K562 (cell line): ENCODE measurements around the gene SGMS1. TPM values are rescaled to one million over a fixed set of nuclear protein-coding genes. Genes with fewer than 3 reads are reported as not detected.

ENCODE experiments used
- HNRNPL ChIP-seq: fragments of 200-400 bp; formaldehyde crosslinking; IDR thresholded peaks from 2 replicates; pipeline ENCODE4 v1.6.1; 2017; ENCODE audit warnings: low read depth, mild to moderate bottlenecking, low read length
- MTA1 ChIP-seq: fragments of 450-650 bp; IDR thresholded peaks from 2 replicates; pipeline ENCODE4 v1.6.1; 2017; ENCODE audit warnings: borderline replicate concordance
- RCOR1 ChIP-seq, 2 experiments: IDR thresholded peaks; 2 replicates each; pipeline ENCODE4 v1.6.1; 2012; ENCODE audit warnings: low read depth in 2 of 2, low read length in 2 of 2, borderline replicate concordance in 1 of 2, improper control_type of control experiment in 1 of 2
- RFX7 ChIP-seq: fragments of 250-450 bp; sonication (Bioruptor Pico); IDR thresholded peaks from 2 replicates; pipeline ENCODE4 v1.5.1; 2021; ENCODE audit warnings: mild to moderate bottlenecking
- ZBTB40 ChIP-seq, 2 experiments: fragments of 450-650 bp in 1 of 2; sonication (generic) in 1 of 2; formaldehyde crosslinking in 1 of 2; IDR thresholded peaks; 2 replicates each; pipeline versions ENCODE4 v1.7.1 to v1.9.0; 2016 to 2022; ENCODE audit warnings: inconsistent platforms in 1 of 2, mild to moderate bottlenecking in 1 of 2, missing genetic modification reagents in 1 of 2
- ZSCAN32 ChIP-seq: fragments of 450-650 bp; formaldehyde crosslinking; IDR thresholded peaks from 2 replicates; pipeline ENCODE4 v1.4.0; 2020; ENCODE audit warnings: mild to moderate bottlenecking, moderate library complexity
- polyA plus RNA-seq, 8 experiments: library from polyadenylated mRNA; depleted of rRNA in 4 of 8; stranded (reverse) in 5 of 8; unstranded in 3 of 8; fragments of >200 nt; fragmentation: Nextera tagmentation in 2 of 8; fragmentation: Illumina TruSeq in 1 of 8; extraction: Ambion mirVana in 2 of 8; extraction: Trizol in 1 of 8; gene quantifications; 2 replicates each; pipeline versions ENCODE4 v1.2.1 to v1.2.3, GENCODE V29; 2011 to 2014; ENCODE audit warnings: inconsistent platforms in 1 of 8, missing spikeins in 1 of 8
- total RNA-seq, 7 experiments: library from RNA; depleted of rRNA in 6 of 7; stranded (reverse); fragments of >200 nt in 6 of 7; fragmentation: Illumina TruSeq in 2 of 7; extraction: Trizol in 2 of 7; gene quantifications; 2 replicates each; pipeline versions ENCODE4 v1.2.1 to v1.2.3, GENCODE V29; 2011 to 2021; ENCODE audit warnings: low replicate concordance in 1 of 7
- TF ChIP-seq, protein P1 (sequence below): sonication (generic); formaldehyde crosslinking; IDR thresholded peaks from 2 replicates; pipeline ENCODE4 v1.8.0; 2022; ENCODE audit warnings: mild to moderate bottlenecking, missing genetic modification reagents
- TF ChIP-seq, protein P2 (sequence below): fragments of 250-450 bp; sonication (Bioruptor Pico); IDR thresholded peaks from 2 replicates; pipeline ENCODE4 v1.4.0; 2020

The SGMS1 gene
- total and polyA plus RNA-seq, 9 of the 15 experiments (the other 6 are each of a cell fraction or from before 2014, with no cell fraction given) = 22.6 to 232 (median 82.2) TPM

- TF ChIP-seq ZBTB40 (IDR thresholded peaks at IDR 0.05) = no peak
- TF ChIP-seq ZBTB40 (CRISPR knock-in tag; IDR thresholded peaks at IDR 0.05) = no peak
- no peak for TF ChIP-seq MTA1
- no peak for TF ChIP-seq HNRNPL
- TF ChIP-seq ZSCAN32 (CRISPR knock-in tag) = no peak
- no peak for TF ChIP-seq RFX7 (CRISPR knock-in tag)
- TF ChIP-seq, protein P1, sequence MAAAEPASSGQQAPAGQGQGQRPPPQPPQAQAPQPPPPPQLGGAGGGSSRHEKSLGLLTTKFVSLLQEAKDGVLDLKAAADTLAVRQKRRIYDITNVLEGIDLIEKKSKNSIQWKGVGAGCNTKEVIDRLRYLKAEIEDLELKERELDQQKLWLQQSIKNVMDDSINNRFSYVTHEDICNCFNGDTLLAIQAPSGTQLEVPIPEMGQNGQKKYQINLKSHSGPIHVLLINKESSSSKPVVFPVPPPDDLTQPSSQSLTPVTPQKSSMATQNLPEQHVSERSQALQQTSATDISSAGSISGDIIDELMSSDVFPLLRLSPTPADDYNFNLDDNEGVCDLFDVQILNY (CRISPR knock-in tag) = no peak
- TF ChIP-seq, protein P2, sequence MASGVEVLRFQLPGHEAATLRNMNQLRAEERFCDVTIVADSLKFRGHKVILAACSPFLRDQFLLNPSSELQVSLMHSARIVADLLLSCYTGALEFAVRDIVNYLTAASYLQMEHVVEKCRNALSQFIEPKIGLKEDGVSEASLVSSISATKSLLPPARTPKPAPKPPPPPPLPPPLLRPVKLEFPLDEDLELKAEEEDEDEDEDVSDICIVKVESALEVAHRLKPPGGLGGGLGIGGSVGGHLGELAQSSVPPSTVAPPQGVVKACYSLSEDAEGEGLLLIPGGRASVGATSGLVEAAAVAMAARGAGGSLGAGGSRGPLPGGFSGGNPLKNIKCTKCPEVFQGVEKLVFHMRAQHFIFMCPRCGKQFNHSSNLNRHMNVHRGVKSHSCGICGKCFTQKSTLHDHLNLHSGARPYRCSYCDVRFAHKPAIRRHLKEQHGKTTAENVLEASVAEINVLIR (CRISPR knock-in tag) = no peak
- TF ChIP-seq RCOR1 (IDR thresholded peaks at IDR 0.05; ENCODE audit: borderline replicate concordance in 1 of 2, low read depth in 2 of 2, low read length in 2 of 2) = no peak
Observed at GRCh38 chr10:50456719-50457118, 167.0 kb downstream of the SGMS1 start (continued).
